H1 (cell line): Measurements from ENCODE around the gene SPECC1. TPM values are rescaled to one million over a fixed set of nuclear protein-coding genes. Genes with fewer than 3 reads are reported as not detected.

Experiments
- CTCF ChIA-PET: fragments of 300-600 bp; sonication (Branson Sonifier 250); formaldehyde crosslinking; loops from one replicate; lab custom pipeline; 2021; ENCODE audit not compliant: partially characterized antibody; lab: Charles Lee
- POLR2A ChIA-PET: fragments of 300-600 bp; sonication (Branson Sonifier 250); formaldehyde crosslinking; loops from one replicate; lab custom pipeline; 2021; ENCODE audit warnings: inconsistent platforms; ENCODE audit not compliant: partially characterized antibody; lab: Charles Lee
- DNase-seq, 2 experiments: peaks; one replicate each; pipeline versions ENCODE4 v3.0.0 to v3.0.0-alpha.2; 2010 to 2022; ENCODE audit warnings: low spot score in 2 of 2, low read depth in 1 of 2, mixed read lengths in 1 of 2
- FAIRE-seq: peaks from 2 replicates; lab custom pipeline; 2011; peaks lifted over from hg19 to GRCh38; lab: Jason Lieb, UNC
- H2AFZ ChIP-seq: 2 replicates; pipeline ENCODE4 v1.8.1; 2012; ENCODE audit warnings: low read length, inconsistent platforms
- H2AK5ac ChIP-seq: 2 replicates; pipeline ENCODE4 v1.6.1; 2013; ENCODE audit warnings: low read depth, low read length
- H2BK120ac ChIP-seq: replicated peaks from 2 replicates; pipeline ENCODE3; 2013; ENCODE audit warnings: low read depth, low read length, inconsistent platforms
- H2BK12ac ChIP-seq: 2 replicates; pipeline ENCODE4 v1.6.1; 2013; ENCODE audit warnings: low read depth, low read length
- H2BK15ac ChIP-seq: 2 replicates; pipeline ENCODE4 v1.6.1; 2013; ENCODE audit warnings: low read length
- H2BK20ac ChIP-seq: 2 replicates; pipeline ENCODE4 v1.6.1; 2013; ENCODE audit warnings: low read length
- H2BK5ac ChIP-seq: 2 replicates; pipeline ENCODE4 v1.6.1; 2013; ENCODE audit warnings: low read depth, low read length
- H3K14ac ChIP-seq: 2 replicates; pipeline ENCODE4 v1.6.1; 2013; ENCODE audit warnings: inconsistent platforms; ENCODE audit not compliant: insufficient read length
- H3K18ac ChIP-seq: 2 replicates; pipeline ENCODE4 v1.6.1; 2013; ENCODE audit warnings: low read length; ENCODE audit errors: extremely low read depth
- H3K23ac ChIP-seq: 2 replicates; pipeline ENCODE4 v1.6.1; 2013; ENCODE audit warnings: inconsistent platforms; ENCODE audit not compliant: insufficient read length
- H3K23me2 ChIP-seq: 2 replicates; pipeline ENCODE4 v1.6.1; 2013; ENCODE audit warnings: low read depth, low read length
- H3K27ac ChIP-seq: 2 replicates; pipeline ENCODE4 v1.6.1; 2011; ENCODE audit warnings: low read depth, low read length, inconsistent platforms
- H3K27me3 ChIP-seq, 4 experiments: replicated peaks in 1 of 4; 1 replicate in 1 of 4; 2 replicates in 3 of 4; pipeline versions ENCODE4 v1.6.1 to v1.8.1; 2011 to 2013; ENCODE audit warnings: low read length in 3 of 4, mild to moderate bottlenecking in 3 of 4, inconsistent platforms in 2 of 4, mixed read lengths in 2 of 4, moderate library complexity in 1 of 4; ENCODE audit not compliant: control insufficient read depth in 3 of 4, insufficient read depth in 3 of 4; ENCODE audit errors: extremely low read depth in 1 of 4
- H3K36me3 ChIP-seq, 4 experiments: 2 replicates each; pipeline versions ENCODE4 v1.6.1 to v1.8.1; 2011 to 2013; ENCODE audit warnings: mild to moderate bottlenecking in 4 of 4, low read length in 3 of 4, moderate library complexity in 2 of 4, control low read depth in 1 of 4, inconsistent platforms in 1 of 4; ENCODE audit not compliant: insufficient read depth in 4 of 4, control insufficient read depth in 2 of 4
- H3K4ac ChIP-seq: replicated peaks from 2 replicates; pipeline ENCODE3; 2013; ENCODE audit warnings: low read length, low read depth, mixed read lengths, inconsistent platforms; ENCODE audit not compliant: insufficient read length
- H3K4me1 ChIP-seq, 4 experiments: replicated peaks in 1 of 4; 1 replicate in 1 of 4; 2 replicates in 3 of 4; pipeline versions ENCODE4 v1.6.1 to v1.8.1; 2011 to 2013; ENCODE audit warnings: low read length in 3 of 4, inconsistent platforms in 2 of 4, mixed read lengths in 1 of 4; ENCODE audit not compliant: insufficient read depth in 4 of 4, control insufficient read depth in 3 of 4
- H3K4me2 ChIP-seq, 2 experiments: 2 replicates each; pipeline versions ENCODE4 v1.6.1 to v1.8.1; 2011 to 2013; ENCODE audit warnings: low read depth in 2 of 2, low read length in 2 of 2, control low read depth in 1 of 2, inconsistent platforms in 1 of 2, mild to moderate bottlenecking in 1 of 2; ENCODE audit not compliant: insufficient read depth in 1 of 2
- H3K4me3 ChIP-seq, 4 experiments: fragments of 200-600, 300-600 bp in 1 of 4; sonication (generic), shearing (Covaris generic), sonication (Bioruptor Twin) in 1 of 4; 2 replicates each; pipeline versions ENCODE4 v1.5.1 to v1.8.1; 2011 to 2016; ENCODE audit warnings: low read length in 4 of 4, low read depth in 3 of 4, control low read depth in 2 of 4, inconsistent platforms in 2 of 4, mild to moderate bottlenecking in 2 of 4, mixed read lengths in 1 of 4, moderate library complexity in 1 of 4; ENCODE audit not compliant: insufficient read depth in 2 of 4; ENCODE audit errors: extremely low read depth in 1 of 4
- H3K56ac ChIP-seq: replicated peaks from 2 replicates; pipeline ENCODE3; 2013; ENCODE audit warnings: low read depth, mild to moderate bottlenecking, mixed read lengths, low read length, inconsistent platforms; ENCODE audit not compliant: insufficient read length
- H3K79me1 ChIP-seq: 2 replicates; pipeline ENCODE4 v1.6.1; 2013; ENCODE audit warnings: low read depth, low read length, control low read depth
- H3K79me2 ChIP-seq, 2 experiments: 2 replicates each; pipeline versions ENCODE4 v1.6.1 to v1.8.1; 2012 to 2013; ENCODE audit warnings: low read length in 2 of 2, mild to moderate bottlenecking in 2 of 2, inconsistent platforms in 1 of 2; ENCODE audit not compliant: insufficient read depth in 2 of 2, control insufficient read depth in 1 of 2
- H3K9ac ChIP-seq, 4 experiments: replicated peaks in 1 of 4; 1 replicate in 1 of 4; 2 replicates in 3 of 4; pipeline versions ENCODE4 v1.6.1 to v1.8.1; 2011 to 2013; ENCODE audit warnings: low read depth in 3 of 4, low read length in 3 of 4, control low read depth in 2 of 4, mild to moderate bottlenecking in 2 of 4, moderate library complexity in 2 of 4, inconsistent platforms in 1 of 4; ENCODE audit errors: extremely low read depth in 1 of 4
- H3K9me3 ChIP-seq, 2 experiments: 2 replicates each; pipeline versions ENCODE4 v1.6.1 to v1.8.1; 2012 to 2013; ENCODE audit warnings: mild to moderate bottlenecking in 2 of 2, moderate library complexity in 2 of 2, control low read depth in 1 of 2, inconsistent platforms in 1 of 2, low read depth in 1 of 2, low read length in 1 of 2, mixed read lengths in 1 of 2; ENCODE audit not compliant: insufficient read depth in 2 of 2
- H4K20me1 ChIP-seq, 2 experiments: replicated peaks in 1 of 2; 2 replicates each; pipeline versions ENCODE3 to v1.8.1; 2011 to 2013; ENCODE audit warnings: inconsistent platforms in 2 of 2, low read length in 2 of 2, mild to moderate bottlenecking in 1 of 2; ENCODE audit not compliant: insufficient read depth in 2 of 2, control insufficient read depth in 1 of 2
- H4K5ac ChIP-seq: 2 replicates; pipeline ENCODE4 v1.6.1; 2013; ENCODE audit warnings: low read length, low read depth, mixed read lengths, inconsistent platforms; ENCODE audit not compliant: insufficient read length
- H4K8ac ChIP-seq: 2 replicates; pipeline ENCODE4 v1.8.0; 2013; ENCODE audit warnings: mild to moderate bottlenecking, moderate library complexity, low read length, inconsistent platforms; ENCODE audit not compliant: insufficient read depth; ENCODE audit errors: extremely low read depth
- H4K91ac ChIP-seq: replicated peaks from 2 replicates; pipeline ENCODE3; 2013; ENCODE audit warnings: low read length, mixed read lengths, inconsistent platforms; ENCODE audit not compliant: insufficient read length
- HDAC2 ChIP-seq, 2 experiments: fragments of 300-600 bp in 1 of 2; sonication (generic) in 1 of 2; IDR thresholded peaks; 2 replicates each; pipeline ENCODE4 v1.6.1; 2011 to 2012; ENCODE audit warnings: low read depth in 2 of 2, low read length in 2 of 2, mild to moderate bottlenecking in 2 of 2, moderate library complexity in 2 of 2, borderline replicate concordance in 1 of 2, inconsistent platforms in 1 of 2
- RBBP5 ChIP-seq: IDR thresholded peaks from 2 replicates; pipeline ENCODE4 v1.7.1; 2012; ENCODE audit warnings: low read depth, mild to moderate bottlenecking, inconsistent platforms, low read length, moderate library complexity, borderline replicate concordance
- WGBS, 2 experiments: shearing (Covaris generic) in 1 of 2; methylation state at CpG; one replicate each; pipeline versions ENCODE4 v1.1.6 to v1.1.7; 2013 to 2015; ENCODE audit warnings: low lambda C conversion rate in 2 of 2, mixed read lengths in 2 of 2, inconsistent platforms in 1 of 2, low coverage in 1 of 2, missing lambda C conversion rate in 1 of 2; ENCODE audit not compliant: insufficient replicate concordance in 2 of 2, insufficient coverage in 1 of 2, insufficient read length in 1 of 2; ENCODE audit errors: extremely low coverage in 1 of 2, missing lambda C conversion rate in 1 of 2; 5-methylcytosine and 5-hydroxymethylcytosine counted together
- polyA plus RNA-seq, 7 experiments: library from polyadenylated mRNA; depleted of rRNA in 3 of 7; stranded (reverse) in 5 of 7; unstranded in 2 of 7; fragments of >200 nt in 5 of 7; fragments of 200-250 nt in 2 of 7; gene quantifications; 1 replicate in 5 of 7; 2 replicates in 1 of 7; 4 replicates in 1 of 7; pipeline versions ENCODE4 v1.2.1 to v1.2.3, GENCODE V29; 2011 to 2013; ENCODE audit warnings: missing spikeins in 2 of 7, mixed read lengths in 2 of 7
- total RNA-seq: library from RNA; stranded (reverse); fragmentation: NEBNext Ultra II Directional; extraction: Animal tissue kit (Norgen Biotek cat#: 25700); gene quantifications from 2 replicates; pipeline ENCODE4 v1.2.1, GENCODE V29; 2021
- TF ChIP-seq, protein P1 (sequence below): IDR thresholded peaks from 2 replicates; pipeline ENCODE4 v1.6.1; 2011; ENCODE audit warnings: low read length, improper control_type of control experiment
- TF ChIP-seq, protein P2 (sequence below): IDR thresholded peaks from 2 replicates; pipeline ENCODE4 v1.6.1; 2012; ENCODE audit warnings: inconsistent platforms

Gene SPECC1
- total and polyA plus RNA-seq, 2 of the 8 experiments (the other 6 are each of a cell fraction or from before 2014, with no cell fraction given): 35.8 to 87.9 TPM

DNA sequence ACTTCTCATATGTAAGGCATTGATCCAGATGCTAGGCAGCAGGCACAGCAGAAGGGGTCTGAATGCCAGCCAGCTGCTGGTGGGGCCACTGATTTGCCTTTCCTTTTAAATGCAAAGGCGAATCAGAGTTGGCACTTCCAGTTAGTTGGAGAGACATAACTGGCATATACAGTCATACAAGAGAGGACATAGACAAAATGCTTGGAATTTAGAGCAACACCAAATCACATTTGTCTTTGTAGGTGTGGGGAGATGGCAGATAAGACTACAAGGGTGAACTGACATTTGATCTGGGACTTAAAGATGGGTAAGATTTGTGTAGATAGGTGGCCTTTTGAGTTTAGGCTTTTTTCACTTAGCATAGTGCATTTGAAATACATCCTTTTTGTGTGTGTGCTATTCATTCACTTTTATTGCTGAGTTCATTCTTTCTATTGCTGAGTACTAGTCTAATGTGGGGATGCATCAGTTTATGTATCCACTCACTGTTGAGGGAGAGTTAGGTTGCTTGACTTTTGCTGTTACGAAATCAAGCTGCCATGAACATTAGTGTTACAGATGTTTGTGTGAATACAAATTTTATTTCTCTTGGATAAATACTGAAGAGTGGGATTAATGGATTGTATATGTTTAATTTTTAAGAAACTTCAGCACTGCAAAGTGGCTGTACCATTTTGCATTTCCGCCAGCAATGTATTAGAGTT, 74.1 kb downstream of the SPECC1 start:
- no peaks in the 10 kb centered on the region for H3K36me3 ChIP-seq
- no peaks in the 10 kb centered on the region for H3K79me1 ChIP-seq
- H2BK120ac ChIP-seq: no peak overlapping the region
- no peaks in the 10 kb centered on the region; a peak in 1 of 7 replicates for H3K4me1 ChIP-seq
- no peak overlapping the region for H2AFZ ChIP-seq
- no peak overlapping the region for H3K9ac ChIP-seq
- H2BK12ac ChIP-seq: no peak overlapping the region
- WGBS, 2 experiments: 92% methylated on average over 3 of the region's 3 CpGs; no CpG with 5 or more reads in 1 of the 2 experiments
- H3K18ac ChIP-seq: no peak overlapping the region
- H3K79me2 ChIP-seq: no peaks in the 10 kb centered on the region
- no peaks in the 10 kb centered on the region for H4K20me1 ChIP-seq
- no peak overlapping the region for H2BK20ac ChIP-seq
- H3K56ac ChIP-seq: no peak overlapping the region
- no peak overlapping the region for H3K4me2 ChIP-seq
- no peak overlapping the region for H3K4ac ChIP-seq
- no peak overlapping the region for H3K23ac ChIP-seq
- H2BK15ac ChIP-seq: no peak overlapping the region
- H4K8ac ChIP-seq: no peak overlapping the region
- no peak overlapping the region for H2AK5ac ChIP-seq
- no peak overlapping the region for H3K14ac ChIP-seq
- ChIA-PET POLR2A (no interaction called here), CTCF (no interaction called here)
- TF ChIP-seq HDAC2 (IDR thresholded peaks at IDR 0.05; ENCODE audit: borderline replicate concordance in 1 of 2, low read depth in 2 of 2, low read length in 2 of 2): no peak
- TF ChIP-seq RBBP5: no peak
- TF ChIP-seq, protein P1, sequence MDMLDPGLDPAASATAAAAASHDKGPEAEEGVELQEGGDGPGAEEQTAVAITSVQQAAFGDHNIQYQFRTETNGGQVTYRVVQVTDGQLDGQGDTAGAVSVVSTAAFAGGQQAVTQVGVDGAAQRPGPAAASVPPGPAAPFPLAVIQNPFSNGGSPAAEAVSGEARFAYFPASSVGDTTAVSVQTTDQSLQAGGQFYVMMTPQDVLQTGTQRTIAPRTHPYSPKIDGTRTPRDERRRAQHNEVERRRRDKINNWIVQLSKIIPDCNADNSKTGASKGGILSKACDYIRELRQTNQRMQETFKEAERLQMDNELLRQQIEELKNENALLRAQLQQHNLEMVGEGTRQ: no peak
- TF ChIP-seq, protein P2, sequence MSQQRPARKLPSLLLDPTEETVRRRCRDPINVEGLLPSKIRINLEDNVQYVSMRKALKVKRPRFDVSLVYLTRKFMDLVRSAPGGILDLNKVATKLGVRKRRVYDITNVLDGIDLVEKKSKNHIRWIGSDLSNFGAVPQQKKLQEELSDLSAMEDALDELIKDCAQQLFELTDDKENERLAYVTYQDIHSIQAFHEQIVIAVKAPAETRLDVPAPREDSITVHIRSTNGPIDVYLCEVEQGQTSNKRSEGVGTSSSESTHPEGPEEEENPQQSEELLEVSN: no peak
- FAIRE-seq: no peak
- no peak for DNase-seq
- no peaks in the 10 kb centered on the region for H3K9me3 ChIP-seq
- H4K91ac ChIP-seq: no peak overlapping the region
- H3K27me3 ChIP-seq: no peaks in the 10 kb centered on the region
- no peak overlapping the region for H4K5ac ChIP-seq
- no peak overlapping the region for H3K27ac ChIP-seq
- no peak overlapping the region for H2BK5ac ChIP-seq
- no peak overlapping the region for H3K4me3 ChIP-seq
- H3K23me2 ChIP-seq: no peaks in the 10 kb centered on the region
